ENCODE data around the gene HOXB7. TPM values are rescaled to one million over a fixed set of nuclear protein-coding genes. Genes with fewer than 3 reads are reported as not detected.

The HOXB7 gene
- total RNA-seq, 2 experiments from 2014 or later, result 9.2 to 16.3 TPM

DNA sequence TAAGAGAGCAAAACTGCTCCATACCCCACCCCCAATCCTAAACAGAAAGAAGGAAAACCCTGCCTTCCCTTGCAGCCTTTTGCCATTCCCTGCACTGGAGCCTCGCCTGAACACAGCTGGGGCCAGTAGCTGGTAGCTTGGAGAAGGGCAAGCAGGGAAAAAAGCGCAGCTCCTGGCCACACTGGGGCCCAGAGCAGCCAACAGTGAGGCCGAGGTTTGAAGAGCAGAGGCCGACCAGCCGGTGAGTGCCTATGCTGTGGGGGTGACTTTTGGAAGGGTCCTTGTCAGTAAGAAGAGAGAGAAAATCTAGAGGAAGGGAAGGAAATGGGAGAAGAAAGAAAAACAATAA lies 18.6 kb upstream of the HOXB7 start:
- Histone ChIP-seq H2AFZ (ENCODE audit: low read length) (no peak overlapping the region), H3K79me2 (ENCODE audit: insufficient read depth, low read depth, low read length) (no peaks in the 10 kb centered on the region), H3K9me2 (ENCODE audit: insufficient read depth, low read length) (no peaks in the 10 kb centered on the region), H3K4me1 (ENCODE audit: insufficient read depth, low read length, poor library complexity, severe bottlenecking) (no peaks in the 10 kb centered on the region), H3K27ac (ENCODE audit: low read depth, low read length, poor library complexity, severe bottlenecking) (no peak overlapping the region), H3K4me2 (ENCODE audit: low read length) (no peak overlapping the region), H3K9me3 (ENCODE audit: low read length) (no peaks in the 10 kb centered on the region), H4K20me1 (ENCODE audit: insufficient read depth, low read length) (no peaks in the 10 kb centered on the region), H3K36me3 (ENCODE audit: insufficient read depth, low read length) (no peaks in the 10 kb centered on the region), H3K4me3 (ENCODE audit: low read depth, low read length, poor library complexity, severe bottlenecking) (no peak overlapping the region)
- DNase-seq (ENCODE audit: low spot score), result no peak
- no TSS peak for BruUV-seq (replicated peaks)
- TF ChIP-seq EZH2phosphoT487 (IDR thresholded peaks at IDR 0.05; ENCODE audit: borderline replicate concordance, low read depth, low read length), result no peak
- no peak for TF ChIP-seq CTCF (conservative IDR thresholded peaks at IDR 0.05; ENCODE audit: low read length)
- intact Hi-C loops (cut with micrococcal nuclease; ENCODE audit: unreplicated experiment), result no loop called here
- ChIA-PET CTCF (ENCODE audit: unreplicated experiment) (no interaction called here), POLR2A (no interaction called here)

DNA sequence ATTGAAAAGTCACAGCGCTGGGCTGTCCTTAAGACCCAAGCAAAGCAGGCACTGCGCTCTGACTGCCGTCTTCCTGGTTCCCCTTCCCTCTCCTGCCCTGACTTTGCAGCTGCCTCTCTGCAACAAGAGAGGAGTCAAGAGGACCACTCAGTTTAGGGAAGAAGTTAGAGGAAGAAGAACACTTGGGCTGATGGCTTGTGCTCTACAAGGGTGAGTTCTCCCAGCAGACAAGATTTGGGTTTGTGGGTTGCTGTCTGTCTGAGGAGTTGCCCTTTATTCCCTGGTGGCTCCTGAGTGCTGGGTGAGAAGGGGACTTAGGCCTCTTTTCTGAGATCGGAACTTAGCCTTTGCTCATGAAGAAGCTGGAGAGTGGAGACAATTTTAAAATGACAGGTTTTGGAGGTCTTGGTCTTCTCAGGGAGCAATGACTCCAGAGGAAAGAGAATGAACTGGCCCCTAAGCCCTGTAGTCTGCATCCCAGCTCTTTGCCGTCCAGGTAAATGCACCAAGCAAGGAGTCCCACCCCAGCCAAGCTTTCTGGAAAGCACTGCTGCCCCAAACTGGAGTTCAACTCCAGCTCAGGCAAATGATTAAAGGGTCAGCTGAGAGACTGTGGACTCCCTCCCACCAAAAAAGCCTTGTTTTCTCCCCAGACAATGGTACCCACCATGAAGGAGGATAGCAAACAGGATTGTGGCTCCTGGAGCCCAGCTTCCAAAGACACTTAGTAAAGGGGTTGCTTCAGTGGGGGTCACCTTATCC lies 18.0 kb upstream of the HOXB7 start:
- H4K20me1 ChIP-seq (ENCODE audit: insufficient read depth, low read length), result no peaks in the 10 kb centered on the region
- H3K4me2 ChIP-seq (ENCODE audit: low read length), result no peak overlapping the region
- DNase-seq (ENCODE audit: low spot score), result no peak
- intact Hi-C loops (cut with micrococcal nuclease; ENCODE audit: unreplicated experiment), result no loop called here
- BruUV-seq (replicated peaks), result no TSS peak
- no peaks in the 10 kb centered on the region for H3K9me3 ChIP-seq (ENCODE audit: low read length)
- no peak overlapping the region for H3K4me3 ChIP-seq (ENCODE audit: low read depth, low read length, poor library complexity, severe bottlenecking)
- H3K4me1 ChIP-seq (ENCODE audit: insufficient read depth, low read length, poor library complexity, severe bottlenecking), result no peaks in the 10 kb centered on the region
- H3K9me2 ChIP-seq (ENCODE audit: insufficient read depth, low read length), result no peaks in the 10 kb centered on the region
- TF ChIP-seq EZH2phosphoT487 (IDR thresholded peaks at IDR 0.05; ENCODE audit: borderline replicate concordance, low read depth, low read length) (no peak), CTCF (conservative IDR thresholded peaks at IDR 0.05; ENCODE audit: low read length) (no peak)
- CTCF ChIA-PET (ENCODE audit: unreplicated experiment), result no interaction called here
- no peaks in the 10 kb centered on the region for H3K36me3 ChIP-seq (ENCODE audit: insufficient read depth, low read length)
- POLR2A ChIA-PET, result interaction anchor here (0.6 kb wide), 1 partner anchor 14 kb away, joined by 5 read pairs; no protein-coding TSS in a partner anchor
- no peak overlapping the region for H3K27ac ChIP-seq (ENCODE audit: low read depth, low read length, poor library complexity, severe bottlenecking)
- H3K79me2 ChIP-seq (ENCODE audit: insufficient read depth, low read depth, low read length), result no peaks in the 10 kb centered on the region
- H2AFZ ChIP-seq (ENCODE audit: low read length), result no peak overlapping the region

Data from OCI-LY7 (cell line).